HG03439 (cell line): Measurements from ENCODE around the gene IDH2.
"Not testable (repeated sequence)": the region's sequence is repeated elsewhere in the genome, so short reads cannot be mapped to it uniquely, and the experiment has no call there.

Experiments
- ATAC-seq: cut with Tn5 transposase; IDR thresholded peaks from one replicate; pipeline ENCODE4 v1.9.1; 2021; ENCODE audit warnings: mild to moderate bottlenecking, moderate library complexity; ENCODE audit not compliant: unreplicated experiment

IDH2 gene

GRCh38 chr15:90115783-90116182, 13.5 kb upstream of the IDH2 start:
- ATAC-seq: no peak

- no peak for ATAC-seq
Measured at GRCh38 chr15:90114451-90114901, 12.2 kb upstream of the IDH2 start.

- ATAC-seq: no peak
Measured at GRCh38 chr15:90113166-90113565, 10.9 kb upstream of the IDH2 start.

- ATAC-seq: not testable (repeated sequence)
Measured at GRCh38 chr15:90109163-90109751, 7.0 kb upstream of the IDH2 start.

GRCh38 chr15:90108038-90108437, 5.8 kb upstream of the IDH2 start:
- ATAC-seq: not testable (repeated sequence)

- no peak for ATAC-seq
Measured at GRCh38 chr15:90106522-90107117, 4.4 kb upstream of the IDH2 start.

- ATAC-seq: no peak
Measured at GRCh38 chr15:90105521-90105920, 3.3 kb upstream of the IDH2 start.

GRCh38 chr15:90104551-90104950, 2.3 kb upstream of the IDH2 start:
- no peak for ATAC-seq

GRCh38 chr15:90103701-90104329, 1.5 kb upstream of the IDH2 start:
- ATAC-seq: no peak

- ATAC-seq: no peak
Measured at GRCh38 chr15:90101130-90101968, 919 bp downstream of the IDH2 start.

- no peak for ATAC-seq
Measured at GRCh38 chr15:90099868-90100831, 2.1 kb downstream of the IDH2 start.

GRCh38 chr15:90099072-90099867, 3.0 kb downstream of the IDH2 start:
- ATAC-seq: no peak

GRCh38 chr15:90097475-90097874, 4.8 kb downstream of the IDH2 start:
- ATAC-seq: peak; percentile 76

- ATAC-seq: no peak
Measured at GRCh38 chr15:90095521-90095959, 6.7 kb downstream of the IDH2 start.

GRCh38 chr15:90091156-90091931, 10.9 kb downstream of the IDH2 start:
- ATAC-seq: no peak

- ATAC-seq: no peak
Measured at GRCh38 chr15:90090226-90090848, 11.9 kb downstream of the IDH2 start.

- no peak for ATAC-seq
Measured at GRCh38 chr15:90087454-90088154, 14.7 kb downstream of the IDH2 start.

- ATAC-seq: no peak
Measured at GRCh38 chr15:90086868-90087268, 15.4 kb downstream of the IDH2 start.
